HG03139 (cell line): ENCODE data around the gene RDH5.

Experiments used
- ATAC-seq: cut with Tn5 transposase; IDR thresholded peaks from one replicate; pipeline ENCODE4 v1.9.1; 2021; ENCODE audit not compliant: unreplicated experiment

The RDH5 gene, protein sequence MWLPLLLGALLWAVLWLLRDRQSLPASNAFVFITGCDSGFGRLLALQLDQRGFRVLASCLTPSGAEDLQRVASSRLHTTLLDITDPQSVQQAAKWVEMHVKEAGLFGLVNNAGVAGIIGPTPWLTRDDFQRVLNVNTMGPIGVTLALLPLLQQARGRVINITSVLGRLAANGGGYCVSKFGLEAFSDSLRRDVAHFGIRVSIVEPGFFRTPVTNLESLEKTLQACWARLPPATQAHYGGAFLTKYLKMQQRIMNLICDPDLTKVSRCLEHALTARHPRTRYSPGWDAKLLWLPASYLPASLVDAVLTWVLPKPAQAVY

DNA sequence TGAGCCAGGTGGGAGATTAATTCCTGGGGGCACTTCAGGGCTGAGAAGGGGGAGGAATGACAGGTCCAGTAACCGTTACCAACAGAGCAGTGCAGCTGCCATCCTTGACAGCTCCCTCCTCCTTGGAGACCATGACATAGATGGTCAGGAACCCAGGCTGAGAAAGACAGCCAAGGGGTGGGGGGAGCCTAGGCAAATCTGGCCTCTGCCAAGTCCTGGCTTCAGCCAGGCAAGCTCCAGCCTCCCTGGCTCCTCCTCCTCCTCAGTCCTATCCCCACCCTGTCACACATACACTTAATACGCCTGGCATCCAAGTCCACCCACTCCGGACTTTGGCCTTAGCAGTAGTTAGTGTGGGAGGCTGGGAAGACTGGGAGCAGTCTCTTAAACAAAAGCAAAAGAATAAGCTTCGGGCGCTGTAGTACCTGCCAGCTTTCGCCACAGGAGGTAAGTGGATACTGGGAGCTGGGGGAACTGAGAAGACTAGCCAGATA lies at the start of gene RDH5:
Gene RDH5 (plus strand): TSS at position 323 of the 494 bp plus-strand sequence. CDS start 792 bp downstream, outside the sequence.
- no peak for ATAC-seq

DNA sequence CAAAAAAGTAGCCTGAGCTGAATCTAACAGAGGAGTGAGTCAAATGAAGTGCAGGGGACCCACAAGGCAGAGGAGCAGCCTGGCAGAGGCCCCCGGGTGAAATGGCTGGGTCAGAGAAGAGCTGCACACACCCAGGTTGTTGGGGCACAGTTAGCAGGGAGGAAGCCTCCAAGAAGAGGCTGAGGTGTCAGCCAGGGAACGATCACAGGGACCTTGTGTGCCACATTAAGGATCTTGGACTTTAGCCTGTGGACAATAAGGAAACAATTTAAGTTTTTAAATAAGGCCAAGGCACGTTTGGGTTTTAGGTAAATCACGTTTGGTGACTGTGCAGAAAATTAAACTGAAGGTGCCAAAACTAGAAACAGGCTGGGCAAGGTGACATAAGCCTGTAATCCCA lies 48.4 kb upstream of the RDH5 start:
- ATAC-seq = no peak

DNA sequence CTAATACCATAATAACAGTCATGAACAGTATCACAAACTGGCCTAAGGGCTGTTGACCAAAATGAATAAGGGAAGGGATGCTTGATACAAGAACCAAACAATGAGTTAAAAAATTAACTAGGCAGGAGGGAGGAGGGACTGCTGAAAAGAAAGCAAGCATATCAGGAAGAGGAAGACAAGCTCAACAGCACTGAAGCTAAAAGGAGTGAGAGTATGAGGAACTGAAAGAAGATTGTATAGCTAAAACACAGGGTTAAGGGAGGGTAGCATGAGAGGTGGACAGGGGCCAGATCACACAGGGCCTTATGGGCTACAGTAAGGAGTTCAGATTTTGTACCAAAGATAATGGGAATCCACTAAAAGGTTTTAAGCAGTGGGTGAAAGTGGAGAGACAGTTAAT lies 46.6 kb upstream of the RDH5 start:
- peak; percentile 99 for ATAC-seq

DNA sequence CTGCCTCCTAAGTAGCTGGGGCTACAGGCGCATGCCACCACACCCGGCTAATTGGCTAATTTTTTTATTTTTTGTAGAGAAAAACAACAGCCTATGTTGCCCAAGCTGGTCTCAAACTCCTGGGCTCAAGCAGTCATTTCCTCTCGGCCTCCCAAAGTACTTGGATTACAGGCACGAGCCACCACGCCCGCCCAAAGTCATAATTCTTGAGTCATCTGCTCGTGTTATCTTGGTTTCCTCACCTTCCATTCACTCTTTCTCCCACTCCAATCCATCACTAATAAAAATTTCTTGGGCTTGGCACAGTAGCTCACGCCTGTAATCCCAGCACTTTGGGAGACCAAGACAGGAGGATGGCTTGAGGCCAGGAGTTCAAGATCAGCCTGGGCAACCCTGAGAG lies 44.5 kb upstream of the RDH5 start:
- ATAC-seq = no peak

DNA sequence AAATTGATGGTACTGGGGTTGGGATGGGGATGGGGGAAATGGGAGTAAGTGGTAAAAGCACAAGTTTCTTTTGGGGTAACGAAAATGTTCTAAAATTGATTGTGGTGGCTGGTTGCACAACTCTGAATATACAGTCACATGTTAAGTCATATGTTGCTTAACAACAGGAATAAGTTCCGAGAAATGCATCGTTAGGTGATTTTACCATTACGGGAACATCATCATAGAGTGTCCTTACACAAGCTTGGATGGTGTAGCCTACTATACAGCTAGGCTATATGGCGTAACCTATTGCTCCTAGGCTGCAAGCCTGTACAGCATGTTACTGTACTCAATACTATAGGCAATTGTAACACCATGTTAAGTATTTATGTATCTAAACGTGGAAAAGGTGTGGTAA lies 43.5 kb upstream of the RDH5 start:
- no peak for ATAC-seq

DNA sequence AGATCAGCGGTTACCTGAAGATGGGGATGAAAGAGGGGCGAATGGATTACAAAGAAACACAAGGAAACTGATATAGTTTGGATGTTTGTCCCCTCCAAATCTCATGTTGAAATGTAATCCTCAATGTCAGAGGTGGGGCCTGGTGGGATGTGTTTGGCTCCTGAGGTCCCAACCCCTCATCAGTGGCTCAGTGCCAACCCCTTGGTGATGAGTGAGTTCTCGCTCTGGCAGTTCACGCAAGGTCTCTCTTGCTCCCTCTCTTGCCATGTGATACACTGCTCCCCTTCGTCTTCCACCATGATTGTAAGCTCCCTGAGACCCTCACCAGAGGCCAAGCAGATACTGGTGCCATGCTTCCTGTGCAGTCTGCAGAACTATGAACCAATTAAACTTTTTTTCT lies 40.5 kb upstream of the RDH5 start:
- ATAC-seq = no peak

DNA sequence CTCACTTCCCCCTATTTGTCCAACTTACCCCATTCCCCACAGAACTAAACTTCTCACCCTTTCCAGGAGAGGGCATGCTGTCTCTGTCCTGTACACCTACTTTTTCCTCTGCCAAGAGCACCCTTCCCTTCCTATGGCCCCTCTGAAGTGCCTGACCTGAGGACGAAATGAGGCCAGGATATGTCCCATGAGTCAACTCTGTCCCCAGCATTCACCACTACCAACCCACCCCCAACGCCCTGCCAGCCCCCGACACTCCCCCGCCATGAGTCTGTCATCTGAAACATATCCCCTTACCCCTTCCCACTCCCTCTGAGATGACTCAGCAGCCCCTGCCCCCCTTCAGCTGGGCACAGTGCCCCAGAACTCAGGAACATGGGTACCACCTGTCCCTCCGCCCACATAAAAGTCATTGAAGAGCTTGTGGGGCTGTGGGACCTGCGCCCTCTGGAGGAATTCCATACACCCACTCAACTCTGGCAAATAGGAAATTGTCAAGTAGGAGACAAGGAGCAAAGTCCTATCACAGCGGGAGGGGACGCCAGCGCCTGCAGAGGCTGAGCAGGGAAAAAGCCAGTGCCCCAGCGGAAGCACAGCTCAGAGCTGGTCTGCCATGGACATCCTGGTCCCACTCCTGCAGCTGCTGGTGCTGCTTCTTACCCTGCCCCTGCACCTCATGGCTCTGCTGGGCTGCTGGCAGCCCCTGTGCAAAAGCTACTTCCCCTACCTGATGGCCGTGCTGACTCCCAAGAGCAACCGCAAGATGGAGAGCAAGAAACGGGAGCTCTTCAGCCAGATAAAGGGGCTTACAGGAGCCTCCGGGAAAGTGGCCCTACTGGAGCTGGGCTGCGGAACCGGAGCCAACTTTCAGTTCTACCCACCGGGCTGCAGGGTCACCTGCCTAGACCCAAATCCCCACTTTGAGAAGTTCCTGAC lies 38.8 kb upstream of the RDH5 start:
- no peak for ATAC-seq

DNA sequence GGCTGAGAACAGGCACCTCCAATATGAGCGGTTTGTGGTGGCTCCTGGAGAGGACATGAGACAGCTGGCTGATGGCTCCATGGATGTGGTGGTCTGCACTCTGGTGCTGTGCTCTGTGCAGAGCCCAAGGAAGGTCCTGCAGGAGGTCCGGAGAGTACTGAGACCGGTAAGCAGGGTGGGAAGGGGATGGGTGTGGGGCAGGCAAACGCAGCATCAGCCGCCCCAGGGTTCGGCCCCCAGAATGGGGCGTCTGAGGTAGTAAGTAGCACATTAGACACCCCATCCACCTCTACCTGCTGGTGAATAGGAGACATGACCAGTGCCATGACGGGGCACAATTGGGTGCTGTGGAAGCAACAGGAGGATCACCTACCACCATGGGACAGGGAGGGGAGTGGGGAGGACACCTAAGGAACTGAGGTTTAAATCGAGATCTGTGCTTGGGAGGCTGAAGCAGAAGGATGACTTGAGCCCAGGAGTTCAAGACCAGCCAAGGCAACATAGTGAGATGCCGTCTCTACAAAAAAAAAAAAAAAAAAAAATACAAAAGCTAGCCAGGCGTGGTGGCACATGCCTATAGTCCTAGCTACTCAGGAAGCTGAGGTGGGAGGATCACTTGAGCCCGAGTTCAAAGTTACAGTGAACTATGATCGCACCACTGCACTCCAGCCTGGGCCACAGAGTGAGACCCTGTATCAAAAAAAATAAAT lies 38.0 kb upstream of the RDH5 start:
- ATAC-seq = no peak

DNA sequence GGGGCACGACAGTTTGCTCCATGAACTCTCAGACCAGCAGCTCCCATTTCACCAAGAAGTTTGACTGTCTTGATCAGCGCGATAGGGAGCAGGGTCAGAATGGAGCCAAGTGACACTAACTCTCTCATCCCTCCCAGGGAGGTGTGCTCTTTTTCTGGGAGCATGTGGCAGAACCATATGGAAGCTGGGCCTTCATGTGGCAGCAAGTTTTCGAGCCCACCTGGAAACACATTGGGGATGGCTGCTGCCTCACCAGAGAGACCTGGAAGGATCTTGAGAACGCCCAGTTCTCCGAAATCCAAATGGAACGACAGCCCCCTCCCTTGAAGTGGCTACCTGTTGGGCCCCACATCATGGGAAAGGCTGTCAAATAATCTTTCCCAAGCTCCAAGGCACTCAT lies 36.5 kb upstream of the RDH5 start:
- no peak for ATAC-seq

DNA sequence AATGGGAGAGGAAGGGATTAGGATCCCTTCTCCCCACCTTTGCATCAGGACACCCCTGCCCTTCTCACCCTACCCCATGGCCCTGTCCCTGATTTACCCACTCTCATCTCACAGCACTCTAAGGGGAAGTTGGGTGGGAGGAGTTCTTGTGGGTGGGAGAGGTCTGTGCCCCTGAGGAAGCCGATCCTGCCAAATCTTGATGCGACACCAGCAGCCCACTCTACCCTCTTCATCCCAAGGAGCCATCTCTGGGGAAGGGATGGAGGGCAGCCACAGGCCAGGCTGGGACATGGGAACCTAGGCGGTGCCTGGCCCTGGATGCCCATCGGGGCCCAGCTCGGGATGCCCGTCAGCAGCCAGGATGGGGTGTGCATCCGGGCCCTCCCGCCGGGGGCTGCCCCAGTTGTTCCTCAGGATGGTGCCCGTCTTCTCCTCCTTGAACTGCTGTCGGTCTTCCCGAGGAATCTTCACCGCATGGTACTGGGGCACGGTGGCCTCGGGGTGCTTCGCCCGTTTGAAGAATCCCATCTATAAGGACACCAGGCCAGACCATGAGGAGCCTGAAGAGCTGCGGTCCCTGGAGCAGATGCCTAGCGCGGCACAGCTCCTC lies 35.3 kb upstream of the RDH5 start:
- no peak for ATAC-seq

DNA sequence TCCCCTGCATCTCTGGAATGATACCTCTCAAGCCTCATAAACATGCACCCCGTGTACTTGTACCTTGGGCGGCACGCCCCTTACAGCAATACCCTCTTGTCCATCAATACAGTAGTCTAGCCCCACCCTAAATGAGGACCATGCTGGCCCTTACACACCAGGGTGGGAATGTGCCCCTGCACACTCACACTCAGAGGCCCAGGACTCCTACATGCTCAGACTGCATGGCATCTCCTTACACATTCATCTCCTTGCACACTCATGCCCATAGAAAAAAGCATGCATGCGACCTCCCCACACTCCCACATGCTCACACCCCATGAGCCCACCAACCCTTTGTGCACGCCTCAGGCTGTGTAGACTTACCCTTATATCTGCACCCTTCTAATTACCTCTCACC lies 34.5 kb upstream of the RDH5 start:
- no peak for ATAC-seq

DNA sequence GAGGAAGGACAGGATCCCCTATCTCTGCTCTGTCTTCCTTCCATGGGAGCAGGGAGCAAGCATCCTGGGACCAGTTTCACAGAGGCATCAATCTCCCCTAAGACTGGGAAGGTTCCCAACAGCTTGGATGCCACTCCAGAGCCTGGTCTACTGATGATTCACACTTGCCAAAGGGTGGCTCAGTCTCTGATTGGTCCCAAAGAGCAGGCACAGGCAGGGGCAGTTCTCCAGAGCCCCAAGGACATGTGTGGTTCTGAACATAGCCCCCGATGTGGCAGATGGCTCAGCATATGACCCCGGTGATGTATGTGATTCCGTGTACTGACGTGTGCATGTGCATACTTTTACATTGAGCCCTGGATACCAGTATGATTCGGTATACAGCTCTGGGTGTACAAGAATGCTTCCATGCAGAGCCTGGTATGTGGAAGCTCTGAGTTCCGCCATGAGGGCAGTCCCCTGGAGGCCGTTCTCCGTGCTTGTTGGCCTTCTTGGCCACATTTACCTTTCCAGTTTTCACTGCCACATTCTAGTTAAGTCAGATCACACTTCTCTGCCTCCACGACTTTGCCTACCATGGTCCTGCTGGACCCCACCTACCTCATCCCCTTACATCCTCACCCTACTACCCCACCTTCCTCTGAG lies 33.7 kb upstream of the RDH5 start:
- ATAC-seq = no peak

DNA sequence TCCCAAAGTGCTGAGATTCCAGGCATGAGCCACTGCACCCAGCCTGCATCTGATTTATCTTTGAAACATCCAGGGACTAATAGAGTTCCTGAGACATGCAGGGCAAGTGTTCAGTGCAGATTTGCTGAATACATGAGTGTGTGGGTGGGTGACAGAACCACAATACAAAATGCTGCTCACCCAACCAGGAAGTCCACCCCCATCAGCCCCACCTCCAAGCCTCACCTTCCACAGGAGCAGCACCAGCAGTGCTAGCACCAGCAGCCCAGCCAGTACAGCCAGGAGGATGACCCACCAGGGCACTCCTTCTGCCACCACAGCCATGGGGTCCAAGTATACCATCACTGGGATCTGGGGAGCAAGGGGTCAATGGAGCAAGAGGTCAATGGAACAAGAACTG lies 32.4 kb upstream of the RDH5 start:
- ATAC-seq = no peak

DNA sequence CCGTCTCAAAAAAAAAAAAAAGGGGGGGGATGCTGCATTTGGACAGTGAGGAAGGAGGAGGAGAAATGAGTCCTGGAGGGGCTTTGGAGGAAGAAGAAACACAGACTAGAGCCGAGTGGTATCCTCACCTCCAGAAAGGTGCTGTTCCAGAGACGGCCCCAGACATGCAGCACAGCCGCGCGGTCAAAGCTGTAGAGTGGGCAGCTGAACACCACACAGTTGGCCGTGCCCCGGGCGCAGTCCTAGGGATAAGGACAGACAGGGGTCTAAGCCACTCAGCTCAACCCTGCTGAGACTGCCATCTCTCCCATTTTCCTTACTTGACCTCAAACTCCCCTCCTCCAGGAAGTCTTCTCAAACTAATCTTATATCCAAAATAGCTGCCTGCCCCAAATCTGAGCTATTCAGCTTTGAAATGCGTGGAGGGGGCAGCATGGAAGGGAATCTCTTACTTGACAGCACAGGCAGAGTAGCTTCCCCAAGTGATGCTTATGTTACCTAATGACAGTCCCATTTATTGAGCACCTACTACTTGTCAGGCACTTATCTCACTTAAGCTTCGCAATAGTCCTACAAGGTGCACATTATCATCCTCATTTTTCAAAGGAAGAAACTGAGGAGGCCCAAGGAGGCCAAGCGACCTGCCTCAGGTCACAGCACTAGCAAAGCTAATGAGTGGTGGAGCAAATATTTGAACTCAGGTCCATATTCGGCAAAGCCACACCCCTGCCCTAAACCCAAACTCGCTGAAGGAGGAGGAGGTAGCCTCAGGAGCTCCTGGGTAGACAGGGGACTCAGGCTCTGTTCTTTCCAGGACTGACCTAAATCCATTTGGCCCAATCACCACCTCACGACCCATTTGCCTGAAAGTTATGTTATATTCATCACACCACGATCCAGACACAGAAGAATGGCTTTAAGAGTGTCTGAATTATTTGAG lies 31.2 kb upstream of the RDH5 start:
- ATAC-seq = no peak

DNA sequence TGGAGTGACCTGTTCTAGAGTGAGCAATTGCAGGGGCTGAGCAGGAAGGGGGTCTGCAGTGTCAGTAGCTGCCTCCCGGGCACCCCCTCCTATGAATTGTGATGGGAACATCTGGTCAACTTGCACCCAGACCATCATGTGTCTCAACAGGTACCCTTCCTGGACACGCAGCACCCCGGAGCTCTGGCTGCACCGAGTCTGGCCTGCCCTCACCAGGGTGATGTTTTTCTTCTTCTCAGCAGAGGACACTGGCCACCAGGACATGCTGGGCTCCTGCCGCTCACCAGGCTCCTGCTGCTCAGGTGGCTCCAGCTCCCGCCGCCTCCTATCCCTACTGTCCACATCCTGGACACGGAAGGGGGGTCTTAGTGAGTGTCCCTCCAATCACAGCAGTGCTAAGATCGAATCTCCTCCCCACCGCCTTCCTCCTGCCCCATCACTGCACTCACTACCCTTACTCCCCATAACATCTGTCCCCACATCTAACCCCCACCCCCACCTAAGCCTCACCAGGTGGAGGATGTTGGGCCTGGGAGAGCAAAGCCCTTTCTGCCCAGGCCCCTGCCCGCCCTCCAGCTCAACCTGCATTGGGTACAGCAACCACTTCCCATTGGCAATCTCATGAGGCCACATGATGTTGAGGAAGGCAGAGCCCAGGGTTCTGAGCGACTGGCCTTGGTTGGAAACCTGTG lies 27.4 kb upstream of the RDH5 start:
- ATAC-seq = no peak

DNA sequence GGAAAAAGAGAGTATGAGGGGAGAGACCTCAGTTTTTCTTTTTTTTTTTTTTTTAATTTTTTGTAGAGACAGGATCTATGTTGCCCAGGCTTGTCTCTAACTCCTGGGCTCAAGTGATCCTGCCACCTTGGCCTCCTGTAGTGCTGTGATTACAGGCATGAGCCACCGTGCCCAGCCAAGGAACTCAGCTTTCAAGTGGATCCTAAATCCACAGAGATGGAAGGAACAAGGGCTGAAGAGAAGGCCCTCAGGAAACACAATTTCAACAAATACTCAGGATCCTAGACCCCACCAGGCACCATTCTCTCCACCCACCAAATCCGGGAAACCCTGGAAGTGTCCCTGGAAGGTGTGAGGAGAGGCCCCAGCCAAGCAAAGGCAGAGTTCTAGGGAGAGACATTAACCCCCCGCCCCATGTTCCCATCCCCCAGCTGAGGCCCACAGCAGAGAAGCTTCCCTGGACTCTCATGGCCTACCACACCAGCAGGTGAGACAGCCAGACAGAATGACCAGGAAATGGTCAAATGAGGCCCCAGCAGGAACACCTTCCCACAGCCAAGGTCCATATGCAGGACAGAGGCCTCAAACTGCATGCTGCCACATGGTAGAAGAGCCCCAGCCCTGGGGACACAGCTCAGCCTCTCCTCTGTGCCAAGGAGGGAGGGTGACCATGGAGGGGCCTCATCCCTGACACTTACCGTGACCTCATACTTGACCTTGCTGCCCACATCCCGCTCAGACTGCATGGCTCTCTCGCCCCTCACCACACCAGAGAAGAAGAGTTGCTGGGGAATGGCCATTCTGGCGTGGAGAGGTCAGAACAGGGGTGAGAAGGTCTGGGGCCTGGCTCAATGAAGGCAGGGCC lies 26.6 kb upstream of the RDH5 start:
- ATAC-seq = no peak

DNA sequence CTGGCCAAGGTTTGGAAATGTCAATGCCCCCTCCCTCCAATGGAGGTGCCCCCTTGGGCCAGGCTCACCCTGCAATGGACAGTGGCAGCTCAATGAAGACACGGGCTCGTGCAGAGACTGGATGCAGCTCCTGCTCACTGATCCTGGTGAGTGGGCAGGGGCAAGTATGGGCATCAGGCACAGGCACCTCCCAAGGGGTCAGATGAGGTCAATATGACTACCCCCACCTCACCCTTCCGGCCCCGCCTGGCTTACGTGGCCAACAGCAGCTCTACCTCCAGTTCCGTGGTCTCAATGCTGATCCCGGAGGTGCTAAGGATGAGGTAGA lies 26.0 kb upstream of the RDH5 start:
- ATAC-seq = no peak

DNA sequence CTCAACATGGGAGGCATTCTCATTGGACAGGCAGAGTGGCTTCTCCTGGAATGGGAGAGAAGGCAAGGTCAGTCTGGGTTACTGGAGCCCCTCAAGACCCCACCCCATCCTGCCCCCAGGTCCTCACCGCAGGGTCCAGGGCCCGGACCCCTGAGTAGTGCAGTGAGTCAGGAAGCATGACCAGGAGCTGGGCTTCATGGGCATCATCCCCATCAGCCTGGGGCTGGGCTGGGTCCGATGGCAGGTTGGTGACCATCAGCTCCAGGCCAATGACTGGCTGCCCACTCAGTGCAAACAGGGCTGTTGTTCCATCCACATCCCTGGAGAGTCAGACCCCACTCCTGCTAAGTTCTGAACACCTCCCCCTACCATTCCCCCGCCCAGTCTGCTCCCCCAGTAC lies 25.5 kb upstream of the RDH5 start:
- ATAC-seq = no peak
